Vagina (tissue), 2 donors: ENCODE results near the gene PRR5.

Experiments
- CTCF ChIP-seq, 3 experiments: fragments of 450-650 bp in 2 of 3; fragments of 200-600 bp in 1 of 3; sonication (generic) in 1 of 3; IDR thresholded peaks; one replicate each; pipeline ENCODE4 v1.5.1; 2017 to 2019; ENCODE audit warnings: antibody characterized with exemption in 3 of 3, mild to moderate bottlenecking in 2 of 3, moderate library complexity in 2 of 3
- POLR2A ChIP-seq, 2 donors: fragments of 450-650 bp; IDR thresholded peaks; one replicate each; pipeline ENCODE4 v1.6.1; 2017; ENCODE audit warnings: antibody characterized with exemption in 2 of 2, mild to moderate bottlenecking in 2 of 2, moderate library complexity in 2 of 2
- POLR2AphosphoS5 ChIP-seq, 2 donors: sonication (generic); formaldehyde crosslinking; IDR thresholded peaks; one replicate each; pipeline ENCODE4 v1.9.0; 2017; ENCODE audit warnings: antibody characterized with exemption in 2 of 2, mild to moderate bottlenecking in 2 of 2, low read depth in 1 of 2; ENCODE audit not compliant: insufficient read depth in 1 of 2

DNA sequence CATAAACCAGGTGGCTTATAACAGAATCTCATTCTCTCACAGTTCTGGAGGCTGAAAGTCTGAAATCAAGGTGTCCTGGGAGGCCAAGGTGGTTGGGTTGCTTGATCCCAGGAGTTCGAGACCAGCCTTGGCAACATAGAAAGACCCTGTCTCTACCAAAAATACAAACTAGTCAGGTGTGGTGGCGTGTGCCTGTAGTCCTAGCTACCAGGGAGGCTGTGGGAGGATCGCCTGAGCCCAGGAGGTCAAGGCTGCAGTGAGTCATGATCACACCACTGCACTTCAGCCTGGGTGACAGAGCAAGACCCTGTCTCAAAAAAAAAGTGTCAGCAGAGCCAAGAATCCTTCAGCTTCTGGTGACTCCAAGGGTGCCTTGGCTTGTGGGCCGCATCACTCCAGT lies 8.9 kb upstream of the PRR5 start:
- TF ChIP-seq CTCF (IDR thresholded peaks at IDR 0.05) (no peak), POLR2A (IDR thresholded peaks at IDR 0.05) (no peak), POLR2AphosphoS5 (IDR thresholded peaks at IDR 0.05; ENCODE audit: insufficient read depth in 1 of 2, low read depth in 1 of 2) (no peak)
